DOHH2 (cell line): ENCODE measurements around the gene C9orf153.

Source experiments
- CTCF ChIP-seq: fragments of 200-600 bp; sonication (generic); IDR thresholded peaks from one replicate; pipeline ENCODE4 v1.5.1; 2014; ENCODE audit warnings: antibody characterized with exemption, mild to moderate bottlenecking, low read depth, low read length; ENCODE audit not compliant: poor library complexity, severe bottlenecking
- EZH2phosphoT487 ChIP-seq: fragments of 200-600 bp; sonication (generic); IDR thresholded peaks from 2 replicates; pipeline ENCODE4 v1.6.1; 2017; ENCODE audit warnings: borderline replicate concordance, mild to moderate bottlenecking, antibody characterized with exemption, low read length, moderate library complexity, mixed read lengths

DNA sequence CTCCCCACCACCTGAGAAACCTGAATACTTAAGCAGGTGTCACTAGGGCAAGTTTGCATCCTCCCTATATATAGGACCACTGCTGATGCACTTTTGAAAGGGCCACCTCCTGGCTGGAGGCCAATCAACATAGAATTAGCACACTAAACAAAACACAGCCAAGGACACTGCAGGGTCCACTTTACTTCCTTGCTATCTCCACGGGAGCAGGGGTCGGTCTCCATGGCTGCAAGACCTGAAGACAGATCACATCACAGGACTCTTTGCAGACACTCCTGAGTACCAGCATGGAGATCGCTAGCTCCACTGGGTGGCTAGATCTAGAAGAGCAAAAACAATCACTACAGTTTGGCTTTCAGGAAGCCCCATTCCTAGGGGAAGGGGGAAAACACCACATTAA lies 72.3 kb downstream of the C9orf153 start:
- TF ChIP-seq CTCF (no peak), EZH2phosphoT487 (no peak)
